Measurements from ENCODE around the gene CHRM5.

DNA sequence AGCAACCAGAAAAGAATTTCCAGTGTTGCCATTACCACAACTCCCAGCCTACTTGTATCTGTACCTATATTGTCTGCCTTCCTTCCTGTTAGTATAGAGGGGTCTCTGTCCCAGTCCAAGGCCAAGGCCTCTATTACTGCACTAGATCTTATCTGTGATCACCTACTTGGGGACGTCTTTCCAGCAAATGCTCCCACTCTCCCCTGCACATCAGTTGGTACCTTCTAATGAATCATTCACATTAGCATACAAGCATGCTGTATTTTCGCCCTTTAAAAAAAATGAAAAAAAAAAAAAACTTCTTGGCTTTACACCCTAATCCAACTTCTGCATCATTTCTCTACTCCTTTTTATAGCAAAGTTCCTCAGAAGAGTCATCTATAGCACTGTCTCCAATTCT, 75.5 kb downstream of the CHRM5 start:
- TF ChIP-seq, protein P1, sequence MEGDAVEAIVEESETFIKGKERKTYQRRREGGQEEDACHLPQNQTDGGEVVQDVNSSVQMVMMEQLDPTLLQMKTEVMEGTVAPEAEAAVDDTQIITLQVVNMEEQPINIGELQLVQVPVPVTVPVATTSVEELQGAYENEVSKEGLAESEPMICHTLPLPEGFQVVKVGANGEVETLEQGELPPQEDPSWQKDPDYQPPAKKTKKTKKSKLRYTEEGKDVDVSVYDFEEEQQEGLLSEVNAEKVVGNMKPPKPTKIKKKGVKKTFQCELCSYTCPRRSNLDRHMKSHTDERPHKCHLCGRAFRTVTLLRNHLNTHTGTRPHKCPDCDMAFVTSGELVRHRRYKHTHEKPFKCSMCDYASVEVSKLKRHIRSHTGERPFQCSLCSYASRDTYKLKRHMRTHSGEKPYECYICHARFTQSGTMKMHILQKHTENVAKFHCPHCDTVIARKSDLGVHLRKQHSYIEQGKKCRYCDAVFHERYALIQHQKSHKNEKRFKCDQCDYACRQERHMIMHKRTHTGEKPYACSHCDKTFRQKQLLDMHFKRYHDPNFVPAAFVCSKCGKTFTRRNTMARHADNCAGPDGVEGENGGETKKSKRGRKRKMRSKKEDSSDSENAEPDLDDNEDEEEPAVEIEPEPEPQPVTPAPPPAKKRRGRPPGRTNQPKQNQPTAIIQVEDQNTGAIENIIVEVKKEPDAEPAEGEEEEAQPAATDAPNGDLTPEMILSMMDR (IDR thresholded peaks at IDR 0.05), result no peak
- no peak for TF ChIP-seq POLR2A (IDR thresholded peaks at IDR 0.05)
